ENCODE measurements around the gene MAP7D2. TPM values are rescaled to one million over a fixed set of nuclear protein-coding genes. Genes with fewer than 3 reads are reported as not detected.
A peak's percentile ranks its signal among the peaks of the same experiment; 100 is the strongest.

The MAP7D2 gene
- total and polyA plus RNA-seq, 11 donors, result 0.11 to 0.76 (median 0.48) TPM

GRCh38 chrX:20071511-20072079 is 45.1 kb downstream of the MAP7D2 start:
- no peak overlapping the region for H3K4me3 ChIP-seq
- TF ChIP-seq CTCF (IDR thresholded peaks at IDR 0.05) (no peak), POLR2A (IDR thresholded peaks at IDR 0.05) (no peak)
- intact Hi-C loops (cut with DNase I), result no loop called here
- peaks cover 0 to 11% (median 0%) of the 10 kb centered on the region in 12 donors for H3K4me1 ChIP-seq
- ATAC-seq (no peak), DNase-seq (no peak)
- H3K27ac ChIP-seq, result no peak overlapping the region
- H3K9me3 ChIP-seq, result no peaks in the 10 kb centered on the region
- H3K27me3 ChIP-seq, result peaks cover 0 to 17% (median 0%) of the 10 kb centered on the region in 9 donors
- no peaks in the 10 kb centered on the region for H3K36me3 ChIP-seq
- 42 to 80% (median 66%) methylated on average over 3 of the region's 3 CpGs for WGBS, 4 donors

- H3K27ac ChIP-seq, result peak overlapping the region in 1 of 12 donors; percentile 15
- no peaks in the 10 kb centered on the region for H3K9me3 ChIP-seq
- 36 to 46% (median 37%) methylated on average over 8 of the region's 8 CpGs for WGBS, 4 donors
- ATAC-seq (peak; percentile 82 to 97 (median 91)), DNase-seq (peak; percentile 41 to 77 (median 73))
- TF ChIP-seq CTCF (IDR thresholded peaks at IDR 0.05) (no peak), POLR2A (IDR thresholded peaks at IDR 0.05) (no peak)
- peaks cover 0 to 20% (median 0%) of the 10 kb centered on the region in 9 donors for H3K27me3 ChIP-seq
- no peaks in the 10 kb centered on the region for H3K36me3 ChIP-seq
- no peak overlapping the region for H3K4me3 ChIP-seq
- intact Hi-C loops (cut with DNase I), result loop anchor here in 4 of 10 donors (10.0 kb wide), 1 partner anchor 163 kb away; no protein-coding TSS in a partner anchor
- H3K4me1 ChIP-seq, result peaks cover 0 to 11% (median 0%) of the 10 kb centered on the region in 12 donors
Measured at GRCh38 chrX:20067709-20068561, 48.8 kb downstream of the MAP7D2 start.

- DNase-seq, result no peak
- no peaks in the 10 kb centered on the region for H3K9me3 ChIP-seq
- peaks cover 0 to 13% (median 0%) of the 10 kb centered on the region in 9 donors for H3K27me3 ChIP-seq
- TF ChIP-seq CTCF (IDR thresholded peaks at IDR 0.05) (peak in 7 of 12 donors; percentile 7 to 35 (median 22)), POLR2A (IDR thresholded peaks at IDR 0.05) (no peak)
- peak overlapping the region in 1 of 12 donors; percentile 15 for H3K27ac ChIP-seq
- 53 to 71% (median 64%) methylated on average over 6 of the region's 6 CpGs for WGBS, 4 donors
- H3K36me3 ChIP-seq, result no peaks in the 10 kb centered on the region
- intact Hi-C loops (cut with DNase I), result loop anchor here in 4 of 10 donors (10.0 kb wide), 1 partner anchor 162 kb away; no protein-coding TSS in a partner anchor
- peaks cover 0 to 11% (median 0%) of the 10 kb centered on the region in 12 donors for H3K4me1 ChIP-seq
- H3K4me3 ChIP-seq, result no peak overlapping the region
- peak in 3 of 4 donors; percentile 29 to 61 (median 30) for ATAC-seq
Measured at GRCh38 chrX:20066968-20067708, 49.6 kb downstream of the MAP7D2 start.
